ENCODE measurements around the gene CLK2.

DNA sequence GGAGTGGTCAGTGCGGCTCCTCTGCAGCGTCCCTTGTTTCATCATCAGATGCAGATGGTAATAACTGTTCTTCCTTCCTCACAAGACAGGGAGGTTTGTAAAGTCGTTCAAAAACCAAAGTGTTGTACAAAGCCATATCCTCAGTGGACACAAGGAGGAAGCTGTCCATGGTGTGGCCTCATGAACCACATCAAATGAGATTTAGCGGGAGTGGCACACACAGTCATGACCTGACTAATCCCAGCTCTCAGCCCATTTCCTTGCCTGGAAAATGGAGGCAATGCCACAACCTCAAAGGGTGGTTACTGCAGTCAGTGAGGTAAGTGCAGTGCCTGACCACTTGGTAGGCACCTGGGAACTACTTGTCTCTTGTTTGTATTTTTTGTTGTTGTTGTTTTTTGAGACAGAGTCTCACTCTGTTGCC is 31.5 kb downstream of the CLK2 start:
- TF ChIP-seq POLR2A (IDR thresholded peaks at IDR 0.05), result no peak
- TF ChIP-seq, protein P1, sequence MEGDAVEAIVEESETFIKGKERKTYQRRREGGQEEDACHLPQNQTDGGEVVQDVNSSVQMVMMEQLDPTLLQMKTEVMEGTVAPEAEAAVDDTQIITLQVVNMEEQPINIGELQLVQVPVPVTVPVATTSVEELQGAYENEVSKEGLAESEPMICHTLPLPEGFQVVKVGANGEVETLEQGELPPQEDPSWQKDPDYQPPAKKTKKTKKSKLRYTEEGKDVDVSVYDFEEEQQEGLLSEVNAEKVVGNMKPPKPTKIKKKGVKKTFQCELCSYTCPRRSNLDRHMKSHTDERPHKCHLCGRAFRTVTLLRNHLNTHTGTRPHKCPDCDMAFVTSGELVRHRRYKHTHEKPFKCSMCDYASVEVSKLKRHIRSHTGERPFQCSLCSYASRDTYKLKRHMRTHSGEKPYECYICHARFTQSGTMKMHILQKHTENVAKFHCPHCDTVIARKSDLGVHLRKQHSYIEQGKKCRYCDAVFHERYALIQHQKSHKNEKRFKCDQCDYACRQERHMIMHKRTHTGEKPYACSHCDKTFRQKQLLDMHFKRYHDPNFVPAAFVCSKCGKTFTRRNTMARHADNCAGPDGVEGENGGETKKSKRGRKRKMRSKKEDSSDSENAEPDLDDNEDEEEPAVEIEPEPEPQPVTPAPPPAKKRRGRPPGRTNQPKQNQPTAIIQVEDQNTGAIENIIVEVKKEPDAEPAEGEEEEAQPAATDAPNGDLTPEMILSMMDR (IDR thresholded peaks at IDR 0.05), result no peak
- TF ChIP-seq EP300 (IDR thresholded peaks at IDR 0.05; ENCODE audit: low read depth), result no peak

Data from transverse colon (tissue), 3 donors.